OCI-LY1 (cell line): Measurements from ENCODE around the gene ITGAE.

Source experiments
- EZH2 ChIP-seq: fragments of 200-600 bp; sonication (generic), shearing (Covaris generic); IDR thresholded peaks from 2 replicates; pipeline ENCODE4 v1.8.0; 2017; ENCODE audit warnings: borderline replicate concordance, mixed run types, mild to moderate bottlenecking, antibody characterized with exemption, low read length, moderate library complexity, mixed read lengths
- TF ChIP-seq, protein P1 (sequence below): fragments of 200-600 bp; sonication (generic), shearing (Covaris generic); IDR thresholded peaks from 2 replicates; pipeline ENCODE4 v1.5.1; 2017; ENCODE audit warnings: mild to moderate bottlenecking, antibody characterized with exemption, low read length, moderate library complexity, mixed read lengths

DNA sequence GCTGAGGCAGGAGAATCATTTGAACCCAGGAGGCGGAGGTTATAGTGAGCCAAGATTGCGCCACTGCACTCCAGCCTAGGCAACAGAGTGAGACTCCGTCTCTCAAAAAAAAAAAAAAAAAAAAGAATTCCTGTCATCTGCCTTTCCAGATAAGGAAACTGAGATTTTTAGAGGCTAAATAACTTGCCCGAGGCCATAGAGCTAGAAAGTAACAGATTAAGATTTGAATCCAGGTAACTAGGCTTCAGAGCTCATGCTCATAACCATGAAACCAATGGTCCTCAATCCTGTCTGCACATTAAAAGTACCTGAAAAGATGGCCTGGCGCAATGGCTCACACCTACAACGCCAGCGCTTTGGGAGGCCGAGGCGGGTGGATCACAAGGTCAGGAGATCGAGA lies 35.6 kb upstream of the ITGAE start:
- no peak for TF ChIP-seq EZH2
- TF ChIP-seq, protein P1, sequence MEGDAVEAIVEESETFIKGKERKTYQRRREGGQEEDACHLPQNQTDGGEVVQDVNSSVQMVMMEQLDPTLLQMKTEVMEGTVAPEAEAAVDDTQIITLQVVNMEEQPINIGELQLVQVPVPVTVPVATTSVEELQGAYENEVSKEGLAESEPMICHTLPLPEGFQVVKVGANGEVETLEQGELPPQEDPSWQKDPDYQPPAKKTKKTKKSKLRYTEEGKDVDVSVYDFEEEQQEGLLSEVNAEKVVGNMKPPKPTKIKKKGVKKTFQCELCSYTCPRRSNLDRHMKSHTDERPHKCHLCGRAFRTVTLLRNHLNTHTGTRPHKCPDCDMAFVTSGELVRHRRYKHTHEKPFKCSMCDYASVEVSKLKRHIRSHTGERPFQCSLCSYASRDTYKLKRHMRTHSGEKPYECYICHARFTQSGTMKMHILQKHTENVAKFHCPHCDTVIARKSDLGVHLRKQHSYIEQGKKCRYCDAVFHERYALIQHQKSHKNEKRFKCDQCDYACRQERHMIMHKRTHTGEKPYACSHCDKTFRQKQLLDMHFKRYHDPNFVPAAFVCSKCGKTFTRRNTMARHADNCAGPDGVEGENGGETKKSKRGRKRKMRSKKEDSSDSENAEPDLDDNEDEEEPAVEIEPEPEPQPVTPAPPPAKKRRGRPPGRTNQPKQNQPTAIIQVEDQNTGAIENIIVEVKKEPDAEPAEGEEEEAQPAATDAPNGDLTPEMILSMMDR, result no peak
